HL-60/S4 treated with phorbol 12-myristate 13-acetate at 8.2 ng/mL for 4 days and 3 days (cell line): Measurements from ENCODE around the gene NSD1.

Experiments used
- in situ Hi-C: fragments of 300-500 bp; cut with MboI; formaldehyde crosslinking; loops from 2 replicates; pipeline ENCODE4 v1.15.0; 2022; ENCODE audit warnings: low sequenced_read_pairs

Gene NSD1

GRCh38 chr5:177315411-177315810 is 181.8 kb downstream of the NSD1 start:
- in situ Hi-C loops, result no loop called here

- in situ Hi-C loops, result no loop called here
Measured at GRCh38 chr5:177316005-177316404, 182.4 kb downstream of the NSD1 start.

GRCh38 chr5:177317959-177318377 is 184.4 kb downstream of the NSD1 start:
- in situ Hi-C loops, result no loop called here

GRCh38 chr5:177319913-177320588 is 186.5 kb downstream of the NSD1 start:
- in situ Hi-C loops, result no loop called here

GRCh38 chr5:177320879-177321278 is 187.3 kb downstream of the NSD1 start:
- in situ Hi-C loops, result no loop called here

- in situ Hi-C loops, result no loop called here
Measured at GRCh38 chr5:177325868-177326381, 192.4 kb downstream of the NSD1 start.

GRCh38 chr5:177327539-177328522 is 194.3 kb downstream of the NSD1 start:
- in situ Hi-C loops, result no loop called here

- in situ Hi-C loops, result no loop called here
Measured at GRCh38 chr5:177328545-177329231, 195.1 kb downstream of the NSD1 start.

- in situ Hi-C loops, result no loop called here
Measured at GRCh38 chr5:177329883-177330282, 196.3 kb downstream of the NSD1 start.

GRCh38 chr5:177330991-177331842 is 197.6 kb downstream of the NSD1 start:
- in situ Hi-C loops, result no loop called here

GRCh38 chr5:177332031-177332895 is 198.7 kb downstream of the NSD1 start:
- in situ Hi-C loops, result no loop called here

GRCh38 chr5:177332896-177333260 is 199.3 kb downstream of the NSD1 start:
- in situ Hi-C loops, result no loop called here

GRCh38 chr5:177333420-177334154 is 200.0 kb downstream of the NSD1 start:
- in situ Hi-C loops, result no loop called here

- in situ Hi-C loops, result no loop called here
Measured at GRCh38 chr5:177334155-177334551, 200.6 kb downstream of the NSD1 start.

GRCh38 chr5:177334781-177335700 is 201.5 kb downstream of the NSD1 start:
- in situ Hi-C loops, result no loop called here

GRCh38 chr5:177335701-177336065 is 202.1 kb downstream of the NSD1 start:
- in situ Hi-C loops, result no loop called here

GRCh38 chr5:177336112-177336511 is 202.5 kb downstream of the NSD1 start:
- in situ Hi-C loops, result no loop called here
